H1 (cell line): ENCODE measurements around the gene OR4C3.
"Not testable (repeated sequence)": the region's sequence is repeated elsewhere in the genome, so short reads cannot be mapped to it uniquely, and the experiment has no call there.

Source experiments
- BACH1 ChIP-seq: IDR thresholded peaks from 2 replicates; pipeline ENCODE4 v1.6.1; 2012; ENCODE audit warnings: low read length, improper control_type of control experiment
- EP300 ChIP-seq, 2 experiments: IDR thresholded peaks; 1 replicate in 1 of 2; 2 replicates in 1 of 2; pipeline ENCODE4 v1.6.1; 2011 to 2012; ENCODE audit warnings: low read depth in 2 of 2, low read length in 2 of 2, mild to moderate bottlenecking in 2 of 2, borderline replicate concordance in 1 of 2, inconsistent platforms in 1 of 2, moderate library complexity in 1 of 2
- EZH2 ChIP-seq: fragments of 200-600 bp; sonication (generic); IDR thresholded peaks from 2 replicates; pipeline ENCODE4 v1.7.1; 2012; ENCODE audit warnings: low read depth, mild to moderate bottlenecking, moderate library complexity, low read length, inconsistent platforms; ENCODE audit not compliant: severe bottlenecking
- FOSL1 ChIP-seq: IDR thresholded peaks from 2 replicates; pipeline ENCODE4 v1.6.1; 2011; ENCODE audit warnings: mild to moderate bottlenecking, low read depth, low read length, moderate library complexity; ENCODE audit not compliant: insufficient read depth
- GABPA ChIP-seq: IDR thresholded peaks from 2 replicates; pipeline ENCODE4 v1.6.1; 2011; ENCODE audit warnings: mild to moderate bottlenecking, low read length, moderate library complexity, borderline replicate concordance; ENCODE audit not compliant: insufficient read depth
- JUN ChIP-seq: IDR thresholded peaks from 2 replicates; pipeline ENCODE4 v1.6.1; 2011; ENCODE audit warnings: low read depth, mild to moderate bottlenecking, improper control_type of control experiment, low read length
- KDM4A ChIP-seq: IDR thresholded peaks from one replicate; pipeline ENCODE4 v1.7.1; 2012; ENCODE audit warnings: low read depth, mild to moderate bottlenecking, moderate library complexity, low read length, inconsistent platforms; ENCODE audit not compliant: severe bottlenecking
- POLR2A ChIP-seq, 2 experiments: IDR thresholded peaks; 1 replicate in 1 of 2; 2 replicates in 1 of 2; pipeline ENCODE4 v1.6.1; 2011; ENCODE audit warnings: low read depth in 2 of 2, low read length in 2 of 2, mild to moderate bottlenecking in 2 of 2; ENCODE audit errors: control extremely low read depth in 1 of 2
- RAD21 ChIP-seq, 2 experiments: IDR thresholded peaks in 1 of 2; conservative IDR thresholded peaks in 1 of 2; 2 replicates each; pipeline ENCODE4 v1.6.1; 2011; ENCODE audit warnings: low read depth in 2 of 2, low read length in 2 of 2, improper control_type of control experiment in 1 of 2, inconsistent platforms in 1 of 2, mild to moderate bottlenecking in 1 of 2, moderate library complexity in 1 of 2
- SIRT6 ChIP-seq: IDR thresholded peaks from one replicate; pipeline ENCODE4 v1.7.1; 2012; ENCODE audit warnings: low read length, inconsistent platforms
- TAF7 ChIP-seq: optimal IDR thresholded peaks from 2 replicates; pipeline ENCODE3; 2011; ENCODE audit warnings: low read depth, mild to moderate bottlenecking, inconsistent platforms, low read length, moderate library complexity, borderline replicate concordance
- TF ChIP-seq, protein P1 (sequence below), 3 experiments: IDR thresholded peaks; 1 replicate in 2 of 3; 2 replicates in 1 of 3; pipeline versions ENCODE4 v1.5.1 to v1.6.1; 2011; ENCODE audit warnings: low read length in 3 of 3, mild to moderate bottlenecking in 3 of 3, inconsistent platforms in 2 of 3, low read depth in 1 of 3, moderate library complexity in 1 of 3; ENCODE audit not compliant: insufficient read depth in 1 of 3; ENCODE audit errors: control extremely low read depth in 1 of 3

DNA sequence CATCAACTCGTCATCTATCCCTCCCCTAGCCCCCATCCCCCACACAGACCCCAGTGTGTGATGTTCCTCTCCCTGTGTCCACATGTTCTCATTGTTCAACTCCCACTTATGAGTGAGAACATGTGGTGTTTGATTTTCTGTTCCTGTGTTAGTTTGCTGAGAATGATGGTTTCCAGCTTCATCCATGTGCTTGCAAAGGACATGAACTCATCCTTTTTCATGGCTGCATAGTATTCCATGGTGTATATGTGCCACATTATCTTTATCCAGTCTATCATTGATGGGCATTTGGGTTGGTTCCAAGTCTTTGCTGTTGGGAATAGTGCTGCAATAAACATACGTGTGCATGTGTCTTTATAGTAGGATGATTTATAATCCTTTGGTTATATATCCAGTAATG lies 17.8 kb downstream of the OR4C3 start:
- TF ChIP-seq FOSL1; BACH1; KDM4A; SIRT6; EP300 (IDR thresholded peaks at IDR 0.05; ENCODE audit: borderline replicate concordance in 1 of 2, low read depth in 2 of 2, low read length in 2 of 2); EZH2; POLR2A (IDR thresholded peaks at IDR 0.05; ENCODE audit: control extremely low read depth in 1 of 2, low read depth in 2 of 2, low read length in 2 of 2); TAF7; GABPA; RAD21 (IDR thresholded peaks at IDR 0.05 in 1 of 2, conservative IDR thresholded peaks at IDR 0.05 in 1 of 2; ENCODE audit: low read depth in 2 of 2, low read length in 2 of 2); JUN: not testable (repeated sequence)
- TF ChIP-seq, protein P1, sequence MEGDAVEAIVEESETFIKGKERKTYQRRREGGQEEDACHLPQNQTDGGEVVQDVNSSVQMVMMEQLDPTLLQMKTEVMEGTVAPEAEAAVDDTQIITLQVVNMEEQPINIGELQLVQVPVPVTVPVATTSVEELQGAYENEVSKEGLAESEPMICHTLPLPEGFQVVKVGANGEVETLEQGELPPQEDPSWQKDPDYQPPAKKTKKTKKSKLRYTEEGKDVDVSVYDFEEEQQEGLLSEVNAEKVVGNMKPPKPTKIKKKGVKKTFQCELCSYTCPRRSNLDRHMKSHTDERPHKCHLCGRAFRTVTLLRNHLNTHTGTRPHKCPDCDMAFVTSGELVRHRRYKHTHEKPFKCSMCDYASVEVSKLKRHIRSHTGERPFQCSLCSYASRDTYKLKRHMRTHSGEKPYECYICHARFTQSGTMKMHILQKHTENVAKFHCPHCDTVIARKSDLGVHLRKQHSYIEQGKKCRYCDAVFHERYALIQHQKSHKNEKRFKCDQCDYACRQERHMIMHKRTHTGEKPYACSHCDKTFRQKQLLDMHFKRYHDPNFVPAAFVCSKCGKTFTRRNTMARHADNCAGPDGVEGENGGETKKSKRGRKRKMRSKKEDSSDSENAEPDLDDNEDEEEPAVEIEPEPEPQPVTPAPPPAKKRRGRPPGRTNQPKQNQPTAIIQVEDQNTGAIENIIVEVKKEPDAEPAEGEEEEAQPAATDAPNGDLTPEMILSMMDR (IDR thresholded peaks at IDR 0.05; ENCODE audit: control extremely low read depth in 1 of 3, insufficient read depth in 1 of 3, low read depth in 1 of 3, low read length in 3 of 3): not testable (repeated sequence)
